Duodenal mucosa (tissue), 2 donors: ENCODE data around the gene GTF3A.

Experiments used
- H3K27ac ChIP-seq: one replicate; pipeline ENCODE4 v1.7.0; 2013; ENCODE audit warnings: low read depth, low read length
- H3K27me3 ChIP-seq, 2 donors: one replicate each; pipeline ENCODE4 v1.7.0; 2013; ENCODE audit warnings: low read length in 2 of 2, control low read depth in 1 of 2; ENCODE audit not compliant: insufficient read depth in 2 of 2, control insufficient read depth in 1 of 2
- H3K36me3 ChIP-seq, 2 donors: one replicate each; pipeline ENCODE4 v1.7.0; 2013; ENCODE audit warnings: low read length in 2 of 2, control low read depth in 1 of 2; ENCODE audit not compliant: insufficient read depth in 2 of 2, control insufficient read depth in 1 of 2
- H3K4me1 ChIP-seq, 2 donors: one replicate each; pipeline ENCODE4 v1.7.0; 2013; ENCODE audit warnings: low read length in 2 of 2, control low read depth in 1 of 2; ENCODE audit not compliant: insufficient read depth in 2 of 2, control insufficient read depth in 1 of 2
- H3K4me3 ChIP-seq, 2 donors: one replicate each; pipeline ENCODE4 v1.7.0; 2013; ENCODE audit warnings: low read length in 2 of 2, low read depth in 1 of 2
- H3K9ac ChIP-seq, 2 donors: one replicate each; pipeline ENCODE4 v1.7.0; 2013; ENCODE audit warnings: low read length in 2 of 2, low read depth in 1 of 2
- H3K9me3 ChIP-seq, 2 donors: one replicate each; pipeline ENCODE4 v1.7.0; 2013; ENCODE audit warnings: low read length in 2 of 2, control low read depth in 1 of 2; ENCODE audit not compliant: control insufficient read depth in 1 of 2

Gene GTF3A

DNA sequence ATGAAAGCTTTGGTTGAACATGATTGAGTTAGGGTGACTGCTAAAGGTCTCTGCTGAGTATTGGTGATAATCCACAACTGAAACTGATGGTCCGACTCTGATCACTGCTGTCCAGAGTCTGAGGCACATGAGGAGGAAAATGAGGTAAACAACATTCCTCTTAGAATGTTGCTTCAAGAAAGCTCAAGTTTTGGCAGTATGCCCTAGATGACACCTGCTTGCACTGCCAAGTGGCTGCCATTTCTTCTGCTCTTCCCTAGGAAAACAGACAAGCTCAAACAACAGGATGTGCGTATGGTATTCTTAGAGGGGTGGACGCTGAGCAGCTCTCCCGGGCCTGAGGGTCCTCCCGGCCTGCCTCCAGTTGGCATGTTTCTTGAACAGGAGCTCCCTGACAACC, 41.2 kb downstream of the GTF3A start:
- H3K9ac ChIP-seq = no peak overlapping the region
- H3K27ac ChIP-seq = no peak overlapping the region
- no peaks in the 10 kb centered on the region for H3K36me3 ChIP-seq
- H3K4me1 ChIP-seq = peaks cover 0 to 4% of the 10 kb centered on the region in 2 donors
- no peaks in the 10 kb centered on the region for H3K9me3 ChIP-seq
- H3K27me3 ChIP-seq = no peaks in the 10 kb centered on the region
- no peak overlapping the region for H3K4me3 ChIP-seq

DNA sequence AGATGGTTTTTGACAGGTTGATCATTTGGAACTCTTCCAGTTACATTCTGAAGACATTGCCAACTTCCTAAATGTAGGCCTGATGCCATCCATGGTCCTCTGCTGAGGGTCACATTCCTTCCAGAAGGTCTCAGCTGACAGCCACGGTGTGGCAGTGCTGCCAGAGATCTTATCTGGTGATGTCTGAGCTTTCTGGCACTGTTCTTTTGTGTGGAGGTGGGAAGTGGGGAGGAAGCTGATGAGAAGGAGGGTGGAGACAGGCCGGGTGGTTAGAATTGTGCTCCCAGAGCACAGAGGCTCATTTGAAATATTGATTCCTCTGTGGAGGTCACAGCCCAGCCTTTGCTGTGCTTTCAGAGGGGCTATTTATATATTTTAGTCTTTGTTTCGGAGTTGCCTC, 42.1 kb downstream of the GTF3A start:
- Histone ChIP-seq H3K27me3 (no peaks in the 10 kb centered on the region), H3K9ac (no peak overlapping the region), H3K4me1 (peaks cover 0 to 4% of the 10 kb centered on the region in 2 donors), H3K36me3 (no peaks in the 10 kb centered on the region), H3K9me3 (no peaks in the 10 kb centered on the region), H3K4me3 (no peak overlapping the region), H3K27ac (no peak overlapping the region)

DNA sequence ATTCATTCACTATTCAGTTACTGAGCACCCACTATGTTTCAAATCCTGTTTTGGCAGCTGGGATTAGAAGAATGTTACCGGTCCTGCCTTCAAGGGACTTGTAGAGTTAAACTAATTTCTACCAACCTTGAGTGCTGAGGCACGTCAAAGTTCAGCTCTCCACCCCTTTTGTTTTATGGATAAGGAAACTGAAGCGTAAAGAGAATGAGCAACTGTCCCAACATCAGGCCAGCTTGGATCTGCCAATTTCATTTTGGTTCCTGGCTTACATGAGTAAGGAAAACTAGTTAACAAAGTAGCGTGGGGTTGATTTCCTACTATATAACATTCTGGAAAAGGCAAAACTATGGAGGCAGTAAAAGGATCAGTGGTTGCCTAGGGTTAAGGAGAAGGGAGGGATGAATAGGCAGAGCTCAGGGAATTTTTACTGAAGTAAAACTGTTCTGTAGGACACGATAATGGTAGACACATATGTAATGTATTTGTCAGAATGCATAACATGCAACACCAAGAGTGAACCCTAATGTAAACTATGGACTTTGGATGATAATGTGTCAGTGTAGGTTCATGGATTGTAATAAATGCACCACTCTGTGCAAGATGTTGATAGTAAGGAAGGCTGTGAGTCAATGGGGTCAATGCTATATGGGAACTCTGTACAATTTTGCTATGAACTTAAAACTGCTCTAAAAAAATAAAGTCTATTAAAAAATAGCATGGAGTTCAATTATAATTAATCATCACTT, 45.8 kb downstream of the GTF3A start:
- H3K4me3 ChIP-seq = peak overlapping the region; percentile 30 to 37

DNA sequence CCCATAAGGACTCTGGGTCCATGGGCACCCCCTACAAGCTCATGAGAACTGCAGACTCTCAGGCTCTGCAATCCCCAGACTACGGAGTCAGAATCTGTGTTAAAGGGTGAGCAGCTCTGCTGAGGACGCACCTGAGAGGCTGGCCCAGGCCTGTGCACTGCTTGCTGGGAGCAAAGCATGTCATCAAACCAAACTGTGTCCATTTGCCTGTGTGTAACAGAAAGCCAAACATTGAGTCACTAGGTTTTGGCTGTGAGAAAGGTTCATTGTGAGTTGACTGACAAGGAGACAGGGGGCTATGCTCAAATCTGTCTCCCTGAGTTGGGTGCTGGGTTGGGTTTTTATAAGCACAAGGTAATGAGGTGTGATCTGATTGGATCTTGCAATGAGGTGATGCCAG, 48.0 kb downstream of the GTF3A start:
- H3K27me3 ChIP-seq = no peaks in the 10 kb centered on the region
- no peak overlapping the region for H3K4me3 ChIP-seq
- no peak overlapping the region for H3K27ac ChIP-seq
- peaks cover 5 to 10% of the 10 kb centered on the region in 2 donors for H3K4me1 ChIP-seq
- no peaks in the 10 kb centered on the region for H3K9me3 ChIP-seq
- no peak overlapping the region for H3K9ac ChIP-seq
- no peaks in the 10 kb centered on the region for H3K36me3 ChIP-seq

More for the DNA sequence above, 45.8 kb downstream of the GTF3A start:
- no peak overlapping the region for H3K9ac ChIP-seq
- no peaks in the 10 kb centered on the region for H3K9me3 ChIP-seq
- H3K4me1 ChIP-seq = peaks cover 0 to 4% of the 10 kb centered on the region in 2 donors
- H3K27ac ChIP-seq = no peak overlapping the region
- H3K36me3 ChIP-seq = no peaks in the 10 kb centered on the region
- no peaks in the 10 kb centered on the region for H3K27me3 ChIP-seq

DNA sequence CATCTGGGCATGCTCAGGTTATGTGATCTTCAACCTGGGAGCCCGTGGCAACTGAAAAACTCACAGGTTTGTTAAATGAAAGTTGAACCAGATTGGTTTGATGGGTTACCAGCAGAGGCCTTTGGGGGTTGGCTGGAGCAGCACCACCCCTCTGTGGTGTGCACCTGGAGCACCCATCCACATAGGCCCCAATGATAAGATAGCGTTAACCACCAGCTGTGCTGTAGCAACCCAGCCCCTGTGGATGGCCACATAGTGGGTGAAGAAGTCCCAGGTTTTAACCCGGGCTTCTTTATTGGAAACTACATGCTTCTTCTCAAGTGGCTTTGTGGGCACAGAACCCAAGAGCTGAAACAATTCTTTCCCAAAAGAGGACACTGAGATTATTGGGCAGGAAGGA, 48.5 kb downstream of the GTF3A start:
- no peaks in the 10 kb centered on the region for H3K27me3 ChIP-seq
- no peak overlapping the region for H3K27ac ChIP-seq
- H3K4me3 ChIP-seq = no peak overlapping the region
- H3K4me1 ChIP-seq = peaks cover 10 to 11% of the 10 kb centered on the region in 2 donors
- H3K9ac ChIP-seq = no peak overlapping the region
- H3K9me3 ChIP-seq = no peaks in the 10 kb centered on the region
- no peaks in the 10 kb centered on the region for H3K36me3 ChIP-seq

DNA sequence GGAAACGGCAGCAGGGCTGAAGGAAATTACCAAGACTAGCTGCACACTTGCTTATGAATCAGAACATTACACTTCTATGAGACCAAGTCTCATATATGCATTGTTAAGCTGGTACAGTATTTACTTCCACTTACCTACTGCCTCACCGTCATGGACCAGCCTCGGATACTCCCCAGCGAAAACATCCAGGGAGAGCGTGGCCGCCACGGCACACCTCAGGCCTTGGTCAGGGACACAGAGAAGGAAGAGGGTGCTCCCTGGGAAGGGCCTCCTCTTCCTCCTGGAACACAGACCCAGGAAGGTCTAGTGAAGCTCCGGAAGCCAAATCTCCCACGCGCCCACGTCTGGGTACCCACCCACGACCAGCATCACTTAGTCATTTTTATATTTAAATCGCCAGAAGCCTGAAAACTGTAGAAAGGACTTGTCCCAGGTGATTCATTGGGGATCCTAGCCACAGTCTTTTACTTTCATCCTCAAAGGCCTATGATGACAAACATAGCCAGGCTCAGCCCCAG, 50.4 kb downstream of the GTF3A start:
- H3K36me3 ChIP-seq = no peaks in the 10 kb centered on the region
- no peaks in the 10 kb centered on the region for H3K27me3 ChIP-seq
- peaks cover 11 to 12% of the 10 kb centered on the region in 2 donors for H3K4me1 ChIP-seq
- H3K9ac ChIP-seq = no peak overlapping the region
- no peak overlapping the region for H3K27ac ChIP-seq
- H3K9me3 ChIP-seq = no peaks in the 10 kb centered on the region
- H3K4me3 ChIP-seq = no peak overlapping the region

DNA sequence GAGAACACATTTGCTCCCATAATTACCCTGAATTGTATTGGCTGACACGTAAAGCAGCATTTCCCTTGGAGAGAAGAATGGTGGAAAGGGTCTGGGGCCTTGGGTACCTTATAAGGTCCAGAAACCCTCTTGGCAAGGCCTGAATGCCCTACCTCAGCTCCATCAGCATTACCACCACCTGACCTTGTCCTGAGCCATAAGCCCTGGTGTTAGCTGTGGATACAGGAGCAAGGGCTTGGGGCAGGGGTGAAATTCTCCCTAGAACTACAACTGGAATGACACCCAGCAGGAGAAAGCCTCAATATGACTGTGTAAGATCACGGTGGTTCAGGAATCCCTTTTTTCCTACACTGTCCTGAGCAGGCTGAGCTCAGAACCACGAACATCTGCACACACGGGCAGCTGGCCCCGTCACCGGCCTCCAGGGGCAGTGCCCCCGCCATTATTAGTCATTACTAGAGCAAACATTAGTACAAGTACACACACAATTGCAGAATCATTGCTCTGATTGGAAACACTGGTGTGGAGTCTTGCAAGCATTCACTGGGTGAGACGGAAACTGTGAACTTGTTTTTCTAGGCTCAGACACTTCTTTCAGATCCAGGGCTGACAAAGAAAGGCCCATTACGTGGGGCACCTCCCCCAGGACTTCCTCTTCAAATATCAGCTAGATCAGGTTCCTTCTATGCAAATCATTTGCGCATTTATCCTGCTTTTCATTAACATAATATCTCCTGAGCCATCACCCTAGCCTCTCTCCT, 52.7 kb downstream of the GTF3A start:
- Histone ChIP-seq H3K9ac (no peak overlapping the region), H3K27me3 (no peaks in the 10 kb centered on the region), H3K9me3 (no peaks in the 10 kb centered on the region), H3K36me3 (no peaks in the 10 kb centered on the region), H3K27ac (no peak overlapping the region), H3K4me3 (no peak overlapping the region), H3K4me1 (peaks cover 6 to 12% of the 10 kb centered on the region in 2 donors)

DNA sequence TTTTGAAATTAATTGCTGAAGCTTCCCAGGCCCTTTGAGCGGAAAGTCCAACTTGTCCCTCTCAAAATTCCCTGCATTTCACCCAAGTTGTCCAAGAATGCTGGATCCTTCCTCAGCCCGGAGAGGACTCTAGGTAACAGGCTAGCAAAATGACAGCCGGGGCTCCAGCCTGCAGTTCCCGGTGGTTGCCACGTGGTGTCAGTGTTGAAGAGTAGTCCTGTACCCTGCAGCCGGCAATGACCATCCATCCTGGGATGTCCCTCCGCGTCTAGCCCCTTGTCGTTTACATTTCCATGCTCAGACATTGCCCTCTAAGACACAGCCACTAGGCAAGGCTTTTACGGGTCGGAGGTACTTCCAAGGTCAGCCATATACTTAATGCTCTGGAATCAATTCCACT, 57.3 kb downstream of the GTF3A start:
- Histone ChIP-seq H3K27me3 (no peaks in the 10 kb centered on the region), H3K36me3 (no peaks in the 10 kb centered on the region), H3K9ac (no peak overlapping the region), H3K9me3 (no peaks in the 10 kb centered on the region), H3K4me3 (no peak overlapping the region), H3K4me1 (peaks cover 6 to 16% of the 10 kb centered on the region in 2 donors), H3K27ac (no peak overlapping the region)

DNA sequence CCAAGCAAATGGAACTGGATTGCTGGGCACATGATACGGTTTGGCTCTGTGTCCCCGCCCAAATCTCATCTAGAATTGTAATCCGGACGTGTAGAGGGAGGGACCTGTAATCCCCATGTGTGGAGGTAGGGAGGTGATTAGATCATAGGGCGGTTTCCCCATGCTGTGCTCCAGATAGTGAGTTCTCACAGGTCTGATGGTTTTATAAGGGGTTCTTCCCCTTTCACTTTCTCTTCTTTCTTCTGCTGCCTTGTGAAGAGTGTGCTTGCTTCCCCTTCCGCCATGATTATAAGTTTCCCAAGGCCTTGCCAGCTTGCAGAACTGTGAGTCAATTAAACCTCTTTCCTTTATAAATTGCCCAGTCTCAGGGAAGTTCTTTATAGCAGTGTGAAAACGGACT, 58.6 kb downstream of the GTF3A start:
- H3K27ac ChIP-seq = no peak overlapping the region
- H3K27me3 ChIP-seq = no peaks in the 10 kb centered on the region
- no peaks in the 10 kb centered on the region for H3K36me3 ChIP-seq
- H3K4me3 ChIP-seq = peak overlapping the region in 1 of 2 donors; percentile 10
- peaks cover 0 to 5% of the 10 kb centered on the region in 2 donors for H3K4me1 ChIP-seq
- no peaks in the 10 kb centered on the region for H3K9me3 ChIP-seq
- H3K9ac ChIP-seq = no peak overlapping the region

DNA sequence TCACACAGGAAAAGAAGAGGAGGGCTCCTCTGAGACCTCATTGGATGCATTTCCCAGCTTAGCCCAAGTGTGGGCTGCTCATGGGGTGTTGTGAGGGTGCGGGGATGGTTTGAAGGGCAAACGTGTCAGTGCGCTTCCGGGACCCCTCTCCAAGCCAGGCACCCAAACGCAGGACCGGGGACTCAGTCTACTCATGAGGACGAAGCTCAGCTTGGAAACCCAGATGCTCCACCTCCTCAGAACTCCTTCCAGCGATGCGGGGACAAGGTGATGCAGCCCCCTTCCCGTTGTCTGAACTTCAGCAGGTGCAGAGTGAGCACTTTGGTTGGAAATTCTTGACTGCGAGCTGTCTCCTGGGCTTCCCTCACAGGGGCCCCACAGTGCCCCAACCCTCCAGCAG, 59.0 kb downstream of the GTF3A start:
- H3K36me3 ChIP-seq = no peaks in the 10 kb centered on the region
- H3K4me3 ChIP-seq = no peak overlapping the region

More for the DNA sequence above, 59.0 kb downstream of the GTF3A start:
- H3K4me1 ChIP-seq = peaks cover 0 to 4% of the 10 kb centered on the region in 2 donors
- no peak overlapping the region for H3K9ac ChIP-seq
- no peaks in the 10 kb centered on the region for H3K9me3 ChIP-seq
- H3K27ac ChIP-seq = no peak overlapping the region
- no peaks in the 10 kb centered on the region for H3K27me3 ChIP-seq
